HG02642 (cell line): ENCODE data around the gene MMP14.
"Not testable (repeated sequence)": the region's sequence is repeated elsewhere in the genome, so short reads cannot be mapped to it uniquely, and the experiment has no call there.

ENCODE experiments used
- ATAC-seq: cut with Tn5 transposase; IDR thresholded peaks from one replicate; pipeline ENCODE4 v1.9.1; 2021; ENCODE audit warnings: mild to moderate bottlenecking; ENCODE audit not compliant: unreplicated experiment, poor library complexity

Gene MMP14

GRCh38 chr14:22836301-22837113 is at the start of gene MMP14:
TSS of gene MMP14 (plus strand) at chr14:22836585. CDS start at chr14:22836818, 233 bp downstream.
- ATAC-seq: no peak

- ATAC-seq: no peak
Observed at GRCh38 chr14:22786685-22787084, 49.7 kb upstream of the MMP14 start.

- ATAC-seq: no peak
Observed at GRCh38 chr14:22791301-22791700, 45.1 kb upstream of the MMP14 start.

DNA sequence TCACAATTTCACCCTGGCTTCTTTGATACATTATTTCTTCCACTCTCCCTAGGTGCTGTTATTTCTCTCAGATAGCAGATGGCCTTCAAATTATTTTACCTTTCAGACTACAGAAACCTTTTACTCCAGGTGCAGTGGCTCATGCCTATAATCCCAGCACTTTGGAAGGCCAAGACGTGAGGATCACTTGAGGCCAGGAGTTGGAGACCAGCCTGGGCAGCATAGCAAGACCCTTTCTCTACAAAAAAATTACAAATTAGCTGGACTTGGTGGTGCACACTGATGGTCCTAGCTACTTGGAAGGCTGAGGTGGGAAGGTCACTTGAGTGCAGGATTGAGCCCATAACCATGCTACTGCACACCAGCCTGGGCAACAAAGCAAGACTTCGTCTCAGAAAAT is 44.2 kb upstream of the MMP14 start:
- ATAC-seq: no peak

- not testable (repeated sequence) for ATAC-seq
Observed at GRCh38 chr14:22793550-22793949, 42.8 kb upstream of the MMP14 start.

- ATAC-seq: no peak
Observed at GRCh38 chr14:22793976-22794375, 42.4 kb upstream of the MMP14 start.

DNA sequence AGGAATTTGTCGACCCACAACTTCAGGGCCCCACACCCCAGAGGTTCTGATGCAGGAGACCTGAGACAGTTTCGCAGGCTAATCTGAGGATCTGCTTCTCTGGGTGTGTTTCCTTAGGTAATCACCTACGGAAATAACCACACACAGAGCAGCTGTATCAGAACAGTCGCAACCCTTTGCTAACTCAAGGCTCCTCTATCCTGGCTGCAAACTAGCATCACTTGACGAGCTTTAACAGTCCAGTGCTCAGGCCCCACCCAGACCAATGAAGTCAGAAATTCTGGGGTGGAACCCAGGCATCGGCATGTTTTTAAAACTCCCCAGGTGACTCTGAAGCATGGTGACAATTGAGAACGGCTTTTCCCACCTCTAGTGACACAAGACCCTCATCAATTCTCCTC is 41.8 kb upstream of the MMP14 start:
- peak; percentile 51 for ATAC-seq

- peak; percentile 58 for ATAC-seq
Observed at GRCh38 chr14:22796087-22796707, 40.2 kb upstream of the MMP14 start.

DNA sequence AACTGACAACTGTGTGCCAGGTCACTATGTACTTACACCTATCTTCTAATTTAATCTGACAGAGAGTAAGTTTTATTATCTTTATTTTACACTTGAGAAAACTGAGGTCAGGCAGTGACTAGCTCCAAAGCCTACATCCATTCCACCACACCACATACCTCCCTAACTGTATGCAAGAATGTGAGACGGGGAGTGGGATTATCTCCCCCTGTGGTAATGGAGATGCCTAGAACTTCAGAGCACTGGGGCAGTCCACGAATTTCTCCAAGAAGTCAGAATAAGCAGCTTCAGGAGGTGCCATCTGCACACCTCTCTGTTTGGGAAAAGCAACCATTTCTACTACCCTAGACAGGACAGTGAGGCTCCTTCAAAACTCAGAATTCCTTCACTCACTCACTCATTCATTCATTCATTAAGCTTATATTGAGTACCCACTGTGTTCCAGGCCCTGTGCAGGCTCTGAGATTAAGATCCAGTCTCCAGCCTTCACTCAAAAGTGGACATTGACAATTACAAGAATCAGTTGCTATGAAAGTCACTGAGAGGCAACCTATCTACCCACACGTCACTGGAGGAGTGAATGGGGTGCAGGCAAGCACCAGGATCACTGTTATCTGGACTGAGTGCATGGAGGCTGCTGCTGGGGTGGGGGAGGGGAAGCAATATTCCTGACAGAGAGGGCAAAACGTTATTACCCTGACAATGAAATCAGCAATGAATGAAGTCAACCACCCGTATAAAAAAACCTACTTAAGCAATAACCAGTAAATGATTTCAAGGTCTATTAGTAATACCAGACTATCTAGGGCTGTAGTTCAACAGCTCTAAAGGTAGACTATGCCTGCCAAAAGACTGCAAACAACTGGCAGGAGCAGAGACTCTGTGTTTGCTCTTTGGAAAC is 39.1 kb upstream of the MMP14 start:
- no peak for ATAC-seq

- no peak for ATAC-seq
Observed at GRCh38 chr14:22798528-22798927, 37.9 kb upstream of the MMP14 start.

- no peak for ATAC-seq
Observed at GRCh38 chr14:22800346-22800745, 36.0 kb upstream of the MMP14 start.

DNA sequence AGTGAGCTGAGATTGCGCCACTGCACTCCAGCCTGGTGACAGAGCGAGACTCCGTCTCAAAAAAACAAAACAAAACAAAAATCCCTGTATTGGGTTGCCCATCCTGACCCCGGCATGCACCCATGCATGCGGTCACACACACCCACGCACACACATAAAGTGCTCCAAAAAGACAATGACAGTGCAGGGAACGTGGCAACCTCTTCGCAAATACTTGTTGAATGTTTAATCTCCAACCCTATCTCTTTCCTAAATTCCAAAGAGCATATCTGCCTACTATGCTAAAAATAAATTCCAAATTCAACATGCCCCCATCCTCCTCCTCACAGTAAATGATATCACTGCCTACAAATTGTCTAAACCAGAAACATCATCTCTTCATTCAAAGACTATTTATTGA is 34.7 kb upstream of the MMP14 start:
- ATAC-seq: no peak

GRCh38 chr14:22802860-22803686 is 33.3 kb upstream of the MMP14 start:
- peak; percentile 57 for ATAC-seq

- peak; percentile 37 for ATAC-seq
Observed at GRCh38 chr14:22803687-22803974, 32.8 kb upstream of the MMP14 start.

DNA sequence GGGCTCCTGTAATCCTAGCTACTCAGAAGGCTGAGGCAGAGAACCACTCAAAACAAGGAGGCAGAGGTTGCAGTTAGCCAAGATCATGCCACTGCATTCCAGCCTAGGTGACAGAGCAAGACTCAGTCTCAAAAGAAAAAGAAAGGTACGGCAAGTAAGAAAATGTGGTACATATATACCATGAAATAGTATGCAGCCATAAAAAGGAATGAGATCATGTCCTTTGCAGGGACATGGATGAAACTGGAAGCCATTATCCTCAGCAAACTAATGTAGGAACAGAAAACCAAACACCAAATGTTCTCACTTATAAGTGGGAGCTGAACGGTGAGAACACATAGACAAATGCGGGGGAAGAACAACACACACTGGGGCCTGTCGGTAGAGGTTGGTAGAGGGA is 31.1 kb upstream of the MMP14 start:
- not testable (repeated sequence) for ATAC-seq

- no peak for ATAC-seq
Observed at GRCh38 chr14:22807432-22808087, 28.8 kb upstream of the MMP14 start.

- no peak for ATAC-seq
Observed at GRCh38 chr14:22808388-22809209, 27.8 kb upstream of the MMP14 start.

DNA sequence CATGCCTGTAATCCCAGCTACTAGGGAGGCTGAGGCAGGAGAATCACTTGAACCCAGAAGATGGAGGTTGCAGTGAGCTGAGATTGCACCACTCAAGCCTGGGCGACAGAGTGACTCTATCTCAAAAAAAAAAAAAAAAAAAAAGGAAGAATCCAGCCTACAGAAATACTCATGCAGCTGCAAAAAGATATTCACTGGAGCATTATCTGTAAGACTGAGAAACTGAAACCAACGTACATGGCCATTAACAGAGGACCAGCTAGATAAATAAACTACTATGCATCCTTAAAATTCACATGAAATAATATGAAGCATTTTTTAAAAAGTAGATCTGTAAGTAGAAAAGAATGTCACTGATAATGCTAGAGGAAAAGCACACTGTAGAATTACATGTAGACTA is 24.7 kb upstream of the MMP14 start:
- no peak for ATAC-seq

GRCh38 chr14:22812744-22813143 is 23.6 kb upstream of the MMP14 start:
- ATAC-seq: no peak
